NCI-H2171 (cell line): ENCODE measurements around the gene OVAAL.
A peak's percentile ranks its signal among the peaks of the same experiment; 100 is the strongest.
"Not testable (repeated sequence)": the region's sequence is repeated elsewhere in the genome, so short reads cannot be mapped to it uniquely, and the experiment has no call there.

ENCODE experiments used
- DNase-seq: peaks from one replicate; lab custom pipeline; 2025; lab: John Stamatoyannopoulos, UW

OVAAL gene

DNA sequence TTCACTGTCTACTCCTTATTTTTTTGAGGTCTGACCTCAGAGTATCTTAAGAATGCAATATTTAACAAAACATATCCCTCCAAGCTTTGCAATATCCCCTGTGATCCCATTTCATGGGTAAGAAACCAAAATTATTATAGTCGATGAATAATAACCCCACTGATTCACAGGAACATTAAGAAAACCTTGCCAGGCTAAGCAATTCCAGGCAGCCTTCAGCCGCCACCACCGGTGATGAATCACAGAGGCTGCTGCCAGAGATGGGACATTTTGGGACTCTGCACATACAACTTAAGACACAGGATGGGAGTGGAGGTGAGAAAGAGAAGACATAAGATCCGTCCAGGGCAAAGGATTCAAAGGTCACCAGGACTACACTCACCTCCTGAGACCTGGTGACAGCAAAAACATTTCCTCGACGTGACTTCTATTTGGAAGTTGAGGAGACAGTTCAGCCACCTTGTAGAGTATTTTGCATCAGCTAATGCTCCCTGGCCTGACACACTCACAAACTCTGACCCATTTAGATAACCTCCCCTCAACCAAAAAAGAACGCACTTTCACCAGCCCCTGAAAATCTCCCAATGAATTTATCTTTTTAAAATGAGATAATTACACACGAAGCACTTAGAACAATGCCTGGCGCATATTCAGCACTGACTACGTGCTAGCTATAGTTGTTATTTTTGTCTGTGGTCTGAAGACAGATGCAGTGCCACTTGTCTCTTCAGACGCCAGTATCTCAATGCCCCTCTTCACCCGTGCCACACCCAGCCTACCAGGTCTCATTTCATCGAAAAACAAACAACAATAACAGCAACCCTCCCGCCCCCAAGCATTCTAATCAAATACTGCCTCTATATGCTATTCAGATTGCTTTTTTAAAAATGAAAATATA lies 17.8 kb upstream of the OVAAL start:
- no peak for DNase-seq

DNA sequence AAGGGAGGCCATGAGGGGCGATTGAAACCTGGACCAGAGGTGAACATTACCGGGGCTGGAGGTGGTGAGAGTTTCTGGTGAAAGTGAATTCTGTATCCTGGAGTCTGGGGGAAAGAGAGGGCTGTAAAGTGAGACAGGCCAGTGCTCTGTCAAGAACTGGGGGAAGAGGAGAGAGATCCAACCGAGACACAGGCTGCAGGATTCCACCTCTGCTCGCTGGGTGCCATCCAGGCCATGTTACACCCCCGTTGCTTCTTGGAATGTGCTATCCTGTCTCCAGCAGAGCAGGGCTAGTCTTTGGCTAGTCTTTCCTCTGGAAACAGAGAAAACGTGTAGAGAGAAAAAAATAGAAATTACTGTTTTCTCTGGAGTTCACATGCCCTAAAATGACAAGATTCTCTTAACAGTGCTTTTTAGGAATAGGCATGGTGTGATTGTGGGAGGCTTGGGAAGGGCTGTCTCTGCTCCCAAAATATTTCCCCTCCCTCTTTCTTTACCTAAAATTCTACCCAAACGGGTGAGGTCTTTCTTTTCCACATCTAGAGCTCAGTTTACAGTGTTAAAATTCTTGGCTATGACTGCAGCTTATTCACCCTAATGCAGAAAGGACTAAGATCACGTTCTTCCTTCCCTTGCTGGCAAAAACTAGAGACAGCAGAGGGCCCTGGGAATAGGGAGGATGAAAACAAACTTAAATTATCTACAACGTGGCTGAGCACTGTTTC lies 16.5 kb upstream of the OVAAL start:
- no peak for DNase-seq

DNA sequence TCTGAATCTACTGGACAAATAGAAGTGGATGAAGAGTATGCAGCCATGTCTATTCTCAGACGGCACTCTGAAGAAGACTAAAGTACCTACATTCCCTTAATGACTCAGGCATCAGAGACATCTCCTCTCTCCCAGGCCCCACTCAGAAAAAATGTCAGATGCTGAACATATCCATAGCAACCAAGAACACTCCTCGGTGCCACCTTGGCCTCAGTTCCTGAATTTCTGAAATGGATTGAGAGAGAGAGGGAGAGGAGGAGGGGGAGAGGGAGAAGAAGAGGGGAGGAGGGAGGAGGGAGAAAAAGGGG lies 16.0 kb upstream of the OVAAL start:
- DNase-seq = no peak

DNA sequence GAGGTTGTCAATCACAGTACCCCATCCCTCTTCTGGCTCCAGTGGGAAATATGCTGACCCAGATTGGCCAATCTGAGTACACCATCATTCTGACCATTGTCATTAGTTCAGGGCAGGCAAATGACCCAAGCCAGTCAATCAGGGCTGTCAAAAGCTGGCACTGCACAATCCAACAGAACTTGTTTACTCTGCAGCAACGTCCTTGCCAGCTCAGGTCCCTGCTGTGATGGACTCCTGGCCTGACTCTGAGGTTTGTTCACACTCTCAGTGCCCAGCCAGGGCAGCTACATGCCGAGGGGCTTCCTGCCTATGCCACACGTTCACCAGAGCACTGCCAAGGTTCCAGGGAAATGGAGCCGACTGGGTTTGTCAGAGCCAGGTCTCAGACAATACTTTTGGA lies 14.7 kb upstream of the OVAAL start:
- DNase-seq = no peak

DNA sequence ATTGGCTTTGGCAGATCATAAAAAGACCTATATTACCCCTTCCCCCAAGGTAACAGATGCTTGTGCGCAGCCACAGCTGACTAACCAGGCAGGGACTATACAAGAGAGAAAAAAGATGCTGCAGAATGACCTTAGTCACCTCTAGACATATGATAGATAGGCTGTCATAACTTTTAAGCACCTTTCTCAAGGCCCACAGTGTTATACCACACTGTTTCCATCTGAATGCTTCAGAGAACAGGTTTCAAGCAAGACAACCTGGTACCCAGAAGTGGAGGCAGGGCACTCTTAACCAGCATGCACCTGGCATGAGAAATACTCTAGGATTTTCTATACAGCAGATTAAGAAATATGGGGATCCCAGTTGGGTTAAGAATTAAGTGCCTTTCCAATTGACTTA lies 12.8 kb upstream of the OVAAL start:
- no peak for DNase-seq

DNA sequence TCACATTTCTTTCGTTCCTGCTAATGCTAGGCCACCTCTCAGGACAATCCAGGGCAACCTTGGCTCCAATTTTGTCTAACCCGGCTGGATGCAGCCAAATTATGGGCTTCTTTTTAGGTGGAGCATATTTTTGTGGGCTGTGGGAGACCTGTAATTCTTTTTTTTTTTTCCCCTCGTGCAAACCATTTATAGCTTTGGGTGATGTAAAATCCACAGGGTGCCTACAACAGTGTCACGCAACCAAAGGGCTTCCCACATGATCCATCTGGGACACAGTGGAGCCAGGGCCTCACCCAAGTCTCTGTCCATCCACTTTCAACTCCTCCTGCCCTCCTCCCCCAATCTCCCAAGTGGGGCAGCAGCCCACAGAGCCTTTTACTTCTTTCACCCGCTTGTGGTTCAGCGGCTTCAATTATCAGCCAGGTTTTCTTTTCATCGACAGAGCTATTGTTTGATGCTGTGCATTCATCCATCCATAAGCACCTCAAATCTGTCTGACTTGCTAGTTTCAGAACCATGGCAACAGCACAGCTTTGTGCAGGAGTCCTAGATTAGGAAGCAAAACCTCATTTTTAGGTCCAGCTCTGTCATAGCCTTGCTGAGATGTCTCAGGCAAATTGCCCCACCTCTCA lies 10.0 kb upstream of the OVAAL start:
- peak; percentile 48 for DNase-seq

DNA sequence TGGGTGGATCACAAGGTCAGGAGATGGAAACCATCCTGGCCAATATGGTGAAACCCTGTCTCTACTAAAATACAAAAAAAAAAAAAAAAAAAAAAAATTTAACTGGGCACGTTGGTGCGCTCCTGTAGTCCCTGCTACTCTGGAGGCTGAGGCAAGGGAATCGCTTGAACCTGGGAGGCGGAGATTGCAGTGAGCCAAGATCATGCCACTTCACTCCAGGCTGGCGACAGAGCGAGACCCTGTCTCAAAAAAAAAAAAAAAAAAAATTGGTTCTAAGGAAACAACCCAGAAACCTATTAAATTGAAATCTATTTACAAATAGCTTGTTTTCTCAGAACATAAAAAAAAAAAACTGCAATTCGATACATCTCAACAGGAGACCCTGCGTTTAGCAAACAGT lies 9.0 kb upstream of the OVAAL start:
- not testable (repeated sequence) for DNase-seq

DNA sequence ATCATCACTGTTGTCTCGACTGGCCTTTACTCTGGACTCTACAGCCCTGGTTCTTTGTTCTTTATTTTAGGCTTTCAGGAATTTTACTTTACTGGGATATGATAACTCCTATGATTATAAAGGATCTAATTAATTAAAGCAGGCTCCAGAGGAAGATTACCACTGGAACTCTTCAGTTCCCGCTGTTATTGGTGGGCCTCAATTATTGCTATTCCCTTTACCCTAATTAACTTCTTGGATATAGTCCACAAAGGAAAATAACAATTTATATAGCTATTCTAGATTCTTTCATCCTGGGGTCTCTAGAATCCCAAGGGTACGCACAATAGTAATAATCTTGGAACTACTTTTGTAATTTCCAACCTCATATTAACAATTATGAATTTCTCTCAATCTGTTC lies 8.5 kb upstream of the OVAAL start:
- DNase-seq = no peak

DNA sequence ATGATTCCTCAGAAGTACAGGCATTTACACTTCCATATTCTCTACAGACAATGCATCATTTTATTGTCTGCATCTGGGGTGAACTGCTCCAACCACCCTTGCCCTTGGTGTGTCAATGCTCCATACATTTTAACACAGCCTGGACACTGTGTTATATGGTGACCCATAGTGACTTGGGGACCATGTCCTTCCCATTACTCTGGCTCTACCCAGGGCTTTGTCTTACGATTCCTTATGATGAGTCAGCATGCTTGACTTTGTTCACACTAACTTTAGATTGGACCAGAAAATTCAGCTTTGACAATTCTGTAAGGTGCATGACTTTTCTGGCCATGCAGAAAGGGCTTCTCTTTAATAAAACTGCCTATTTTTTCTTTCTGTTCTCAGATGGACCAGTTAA lies 6.8 kb upstream of the OVAAL start:
- no peak for DNase-seq

DNA sequence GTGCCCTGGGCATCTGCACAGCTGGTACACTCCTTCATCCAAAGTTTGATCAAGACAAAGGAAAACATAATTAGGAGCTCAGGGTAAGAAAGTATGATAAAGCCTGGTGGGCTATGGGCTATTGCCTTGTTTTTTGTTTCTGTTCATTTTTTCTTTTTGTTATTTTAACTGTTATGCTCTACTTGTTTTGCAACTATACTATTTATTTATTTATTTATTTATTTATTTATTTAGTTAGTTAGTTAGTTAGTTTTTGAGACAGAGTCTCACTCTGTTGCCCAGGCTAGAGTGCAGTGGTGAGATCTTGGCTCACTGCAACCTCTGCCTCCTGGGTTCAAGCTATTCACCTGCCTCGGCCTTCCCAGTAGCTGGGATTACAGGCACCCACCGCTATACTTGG lies 5.7 kb upstream of the OVAAL start:
- DNase-seq = not testable (repeated sequence)

DNA sequence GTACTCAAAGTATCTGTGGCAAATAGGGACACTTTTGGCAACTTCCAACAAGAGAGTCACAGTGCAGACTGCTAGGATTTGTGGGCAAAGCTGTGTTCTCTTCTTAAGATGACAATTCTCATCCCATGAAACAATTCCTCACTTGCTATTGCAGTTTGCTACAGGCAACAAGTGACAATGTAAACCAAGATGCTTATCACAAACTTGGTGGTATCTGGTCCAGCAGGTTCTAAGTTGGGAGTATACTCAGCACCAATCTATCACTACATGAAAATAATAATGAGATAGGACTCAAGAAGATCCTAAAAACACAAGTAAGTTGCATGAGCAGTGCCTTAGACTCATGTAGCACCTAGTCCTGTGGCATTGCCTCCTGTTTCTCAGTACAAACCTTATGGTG lies 3.4 kb upstream of the OVAAL start:
- no peak for DNase-seq

DNA sequence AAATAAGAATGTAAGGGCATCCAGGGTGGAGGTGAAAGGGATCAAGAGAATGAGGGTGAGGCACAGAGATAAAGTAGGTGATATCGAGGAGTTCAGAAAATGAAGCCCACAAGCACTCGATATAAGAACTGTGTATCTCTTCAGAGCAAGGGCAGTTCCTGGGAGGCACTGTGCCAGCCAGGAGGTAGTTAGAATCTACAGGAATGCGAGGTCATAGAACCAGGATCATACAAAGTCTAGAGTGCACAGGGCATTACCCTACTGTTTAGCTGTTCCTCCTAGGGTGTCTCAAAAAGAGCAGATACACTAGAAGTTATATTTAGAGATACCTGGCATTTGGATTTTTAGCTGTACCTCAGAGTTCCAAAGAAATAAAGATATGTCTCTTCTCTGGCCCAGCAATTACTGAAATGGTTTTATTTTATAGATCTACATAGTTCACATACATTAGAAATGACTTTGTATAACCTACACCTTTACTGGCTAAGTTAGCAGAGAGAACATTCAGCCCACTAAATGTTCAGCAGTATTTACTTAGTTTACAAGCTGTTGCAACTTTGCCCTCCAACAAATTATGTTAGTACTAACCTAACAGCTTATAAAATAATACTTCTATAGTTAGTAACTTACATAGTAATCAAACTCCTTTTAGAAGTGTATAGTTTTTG lies 1.6 kb downstream of the OVAAL start:
- DNase-seq = no peak

DNA sequence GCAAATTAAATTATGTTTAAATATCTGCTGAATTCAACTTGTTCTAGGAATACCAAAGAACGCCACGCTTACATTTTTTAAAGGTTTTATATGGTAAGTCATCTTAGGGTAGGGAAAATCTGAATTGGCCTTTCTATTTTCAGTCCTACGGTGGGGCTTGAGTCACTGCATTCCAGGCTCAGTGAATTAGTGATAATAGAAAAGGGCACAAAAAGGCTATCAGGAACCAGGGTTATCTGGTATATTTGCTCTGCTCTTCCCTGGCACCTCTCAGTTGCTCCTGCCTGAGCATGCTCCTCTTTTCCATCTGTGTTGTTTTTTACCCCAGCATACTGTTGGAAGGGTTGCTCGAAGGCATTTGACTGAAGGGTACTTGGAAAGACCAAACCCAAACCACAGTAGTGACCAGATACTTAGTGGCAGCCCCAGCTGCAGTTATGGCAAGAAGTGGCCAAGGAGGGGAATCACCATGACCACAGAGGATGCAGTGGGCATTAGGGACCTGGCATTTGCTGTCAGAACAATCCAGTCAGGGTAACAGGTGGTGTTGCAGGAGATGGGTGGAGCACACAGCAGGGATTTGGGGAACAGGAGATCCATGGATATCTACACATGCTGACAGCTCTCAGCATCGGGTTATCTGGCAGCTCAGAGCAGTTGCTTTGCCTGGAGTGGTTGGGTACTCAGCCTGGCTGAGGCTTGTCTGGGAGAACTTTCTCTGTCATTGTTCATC lies 2.3 kb downstream of the OVAAL start:
- DNase-seq = no peak

DNA sequence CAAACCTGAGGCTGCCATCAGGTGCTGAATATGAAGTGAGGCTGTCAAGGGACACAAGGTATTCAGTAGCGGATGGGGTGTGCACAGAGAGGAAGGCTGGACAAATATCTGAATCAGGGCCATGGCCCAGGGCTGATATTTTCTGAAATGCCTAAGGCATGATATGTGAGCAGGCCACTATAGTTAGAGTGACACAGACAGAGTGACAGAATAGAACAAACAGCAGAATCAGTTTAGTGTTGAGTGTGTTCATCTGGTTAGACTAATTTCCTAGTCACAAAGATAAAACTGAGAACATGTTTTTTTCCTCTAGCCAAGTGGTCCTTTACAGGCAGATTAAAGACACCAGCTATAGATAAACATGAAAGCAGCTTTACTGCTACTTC lies 3.9 kb downstream of the OVAAL start:
- no peak for DNase-seq

DNA sequence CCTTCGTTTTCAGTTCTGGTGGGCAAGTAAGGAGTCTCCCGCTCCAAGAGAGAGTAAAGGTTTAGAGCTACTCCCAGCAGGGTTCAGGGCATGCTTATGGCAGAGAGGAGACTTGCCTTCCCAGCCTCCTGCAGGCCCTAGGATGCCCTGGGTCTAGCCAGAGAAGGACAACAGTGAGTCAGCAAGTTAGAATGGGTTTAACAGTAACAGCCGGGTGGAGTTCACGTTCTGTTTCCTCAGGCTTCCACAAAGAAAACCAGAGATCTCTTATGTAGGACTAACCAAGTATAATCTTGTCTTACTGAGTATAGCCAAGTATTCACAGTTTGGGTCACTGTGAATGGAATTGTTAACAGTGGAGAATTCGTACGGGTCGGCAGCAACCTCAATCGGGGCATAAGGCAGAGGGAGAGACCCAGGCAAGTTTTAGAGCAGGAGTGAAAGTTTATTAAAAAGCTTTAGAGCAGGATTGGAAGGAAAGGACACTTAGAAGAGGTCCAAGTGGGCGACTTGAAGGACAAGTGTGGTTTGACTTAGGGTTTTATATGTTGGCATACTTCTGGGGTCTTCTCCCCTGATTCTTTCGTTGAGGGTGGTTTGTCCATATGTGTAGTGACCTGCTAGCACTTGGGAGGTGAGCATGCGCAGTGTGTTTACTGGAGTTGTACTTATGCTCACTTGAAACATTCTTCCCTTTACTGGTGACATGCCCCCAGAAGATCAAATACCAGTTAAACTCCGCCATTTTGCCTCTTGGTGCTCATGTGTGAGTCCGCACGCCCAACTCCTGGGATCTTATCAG lies 4.5 kb downstream of the OVAAL start:
- DNase-seq = no peak

DNA sequence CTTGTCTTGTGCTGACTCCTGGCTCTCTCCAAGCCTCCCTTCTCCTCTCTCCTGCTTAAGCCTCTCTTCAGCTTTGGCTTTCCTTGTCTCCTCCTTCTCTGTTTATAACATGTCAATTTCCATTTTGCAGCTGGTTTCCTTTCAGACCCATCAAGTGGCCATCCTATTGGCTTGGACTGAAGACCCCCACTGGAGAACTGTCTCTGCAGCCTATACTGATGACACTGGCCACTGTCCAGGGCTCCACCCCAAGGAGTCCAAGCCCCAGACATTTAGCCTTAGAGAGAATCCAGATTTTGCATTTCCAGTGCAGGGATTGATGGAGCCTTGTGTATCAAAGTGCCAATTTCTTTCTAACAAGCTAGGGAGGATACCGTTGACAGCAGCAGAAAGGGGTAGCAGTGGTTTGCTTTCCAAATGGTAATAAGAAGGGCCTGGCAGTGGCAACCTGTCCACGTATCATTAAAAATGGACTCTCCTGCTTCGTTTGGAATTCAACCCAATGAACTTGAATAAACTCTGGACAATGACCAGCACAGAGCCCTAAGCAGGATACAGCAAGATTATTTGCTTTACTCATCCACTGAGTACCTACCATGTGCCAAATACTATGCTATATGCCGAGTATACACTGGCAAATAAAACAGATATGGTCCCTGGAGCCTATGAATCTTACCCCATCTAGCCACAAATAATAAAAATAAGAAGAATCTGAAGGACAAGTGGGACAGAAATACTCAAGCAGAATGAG lies 6.5 kb downstream of the OVAAL start:
- no peak for DNase-seq

DNA sequence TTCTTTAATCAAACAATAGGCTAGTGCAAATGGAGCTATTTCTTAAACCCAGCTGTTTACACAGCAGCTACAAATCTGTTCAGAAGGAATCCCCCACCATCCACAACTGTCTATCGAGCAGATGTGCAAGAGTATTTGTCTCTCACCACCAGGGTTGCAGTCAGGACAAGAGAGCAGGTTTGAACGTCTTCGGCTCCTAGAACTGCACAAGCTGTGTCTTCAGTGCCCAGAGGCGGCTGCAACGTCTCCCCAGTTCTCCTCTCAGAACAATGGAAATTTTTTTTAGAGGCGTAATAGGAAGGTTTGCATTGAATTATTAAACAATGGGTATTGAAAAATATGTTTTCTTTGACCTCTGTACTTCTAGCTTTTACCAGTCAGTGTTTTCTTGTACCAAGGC lies 7.3 kb downstream of the OVAAL start:
- no peak for DNase-seq

DNA sequence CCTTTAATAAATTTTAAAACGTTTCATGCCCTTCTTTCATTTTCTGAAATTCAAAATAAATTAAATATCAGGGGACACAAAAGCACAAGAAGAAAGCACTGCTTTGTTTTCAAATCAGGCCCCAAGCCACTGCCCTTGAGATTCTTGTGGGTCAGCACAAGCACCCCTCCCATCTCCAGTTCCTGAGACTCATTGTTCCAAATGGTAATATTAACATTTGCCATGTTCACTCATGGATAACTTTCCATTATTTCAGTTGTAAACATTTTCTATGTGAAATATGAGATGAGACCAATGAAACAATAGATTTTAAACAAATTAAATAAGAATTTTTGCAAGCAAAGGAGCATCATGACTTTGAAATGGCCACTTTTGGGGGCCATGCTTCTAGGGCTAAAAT lies 7.7 kb downstream of the OVAAL start:
- no peak for DNase-seq

DNA sequence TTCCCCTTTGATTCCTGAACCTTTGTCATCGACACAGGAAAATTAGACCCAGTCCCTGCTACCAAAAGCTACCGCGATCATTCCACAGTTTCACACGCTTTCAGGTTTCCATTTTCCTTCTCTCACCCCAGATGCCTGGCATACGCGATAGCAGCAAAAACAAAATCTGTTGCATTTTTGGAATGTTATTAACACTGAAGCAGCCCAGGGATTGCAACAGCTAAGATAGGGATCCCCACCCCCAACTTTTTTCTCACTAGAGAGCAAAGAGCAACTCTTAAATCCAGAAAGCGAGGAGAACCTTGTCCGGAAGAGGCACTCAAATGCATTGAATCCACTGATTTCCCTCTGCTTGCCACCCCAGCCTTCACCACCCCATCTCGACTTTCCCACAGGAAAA lies 8.9 kb downstream of the OVAAL start:
- DNase-seq = no peak

DNA sequence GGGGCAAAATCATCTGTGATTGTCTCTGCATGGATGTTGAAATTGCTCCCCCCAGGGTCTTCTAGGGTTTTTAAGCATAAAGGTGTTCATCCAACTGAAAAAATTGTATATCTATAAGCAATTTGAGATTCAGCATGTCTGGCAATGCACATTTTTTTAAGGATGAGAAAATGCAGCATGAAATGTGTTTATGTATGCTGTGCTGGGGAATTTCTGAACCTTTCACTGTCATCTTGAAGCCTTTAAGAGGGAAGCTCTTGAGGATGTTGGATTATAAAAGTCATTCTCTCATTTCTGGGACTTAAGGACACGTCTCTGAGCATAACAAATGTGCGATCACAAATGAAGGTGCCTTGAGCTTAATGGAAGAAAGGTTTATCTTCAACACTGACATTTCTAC lies 9.4 kb downstream of the OVAAL start:
- no peak for DNase-seq
